ENCODE data around the gene NRN1L.
"Not testable (repeated sequence)": the region's sequence is repeated elsewhere in the genome, so short reads cannot be mapped to it uniquely, and the experiment has no call there.

The NRN1L gene

DNA sequence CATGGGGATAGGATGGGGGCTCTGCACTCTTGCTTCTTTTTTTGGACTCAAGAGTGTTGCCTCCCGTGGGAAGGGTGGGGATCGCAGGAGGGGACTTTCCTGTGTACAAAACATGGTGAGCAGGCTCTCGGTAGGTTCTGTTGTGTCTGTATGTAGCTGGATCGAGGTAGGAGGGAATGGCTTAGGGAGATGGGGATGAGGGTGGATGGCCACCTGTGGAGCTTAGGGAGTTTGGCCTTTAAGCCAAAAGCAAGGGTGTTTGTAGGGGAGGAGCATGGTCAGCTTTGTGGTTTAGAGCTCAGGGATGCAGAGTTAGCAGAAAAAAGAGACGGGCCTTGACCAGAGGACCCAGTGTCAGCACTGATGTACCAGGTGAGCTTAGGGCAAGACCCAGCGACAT lies 22.8 kb upstream of the NRN1L start:
- DNase-seq, result no peak

DNA sequence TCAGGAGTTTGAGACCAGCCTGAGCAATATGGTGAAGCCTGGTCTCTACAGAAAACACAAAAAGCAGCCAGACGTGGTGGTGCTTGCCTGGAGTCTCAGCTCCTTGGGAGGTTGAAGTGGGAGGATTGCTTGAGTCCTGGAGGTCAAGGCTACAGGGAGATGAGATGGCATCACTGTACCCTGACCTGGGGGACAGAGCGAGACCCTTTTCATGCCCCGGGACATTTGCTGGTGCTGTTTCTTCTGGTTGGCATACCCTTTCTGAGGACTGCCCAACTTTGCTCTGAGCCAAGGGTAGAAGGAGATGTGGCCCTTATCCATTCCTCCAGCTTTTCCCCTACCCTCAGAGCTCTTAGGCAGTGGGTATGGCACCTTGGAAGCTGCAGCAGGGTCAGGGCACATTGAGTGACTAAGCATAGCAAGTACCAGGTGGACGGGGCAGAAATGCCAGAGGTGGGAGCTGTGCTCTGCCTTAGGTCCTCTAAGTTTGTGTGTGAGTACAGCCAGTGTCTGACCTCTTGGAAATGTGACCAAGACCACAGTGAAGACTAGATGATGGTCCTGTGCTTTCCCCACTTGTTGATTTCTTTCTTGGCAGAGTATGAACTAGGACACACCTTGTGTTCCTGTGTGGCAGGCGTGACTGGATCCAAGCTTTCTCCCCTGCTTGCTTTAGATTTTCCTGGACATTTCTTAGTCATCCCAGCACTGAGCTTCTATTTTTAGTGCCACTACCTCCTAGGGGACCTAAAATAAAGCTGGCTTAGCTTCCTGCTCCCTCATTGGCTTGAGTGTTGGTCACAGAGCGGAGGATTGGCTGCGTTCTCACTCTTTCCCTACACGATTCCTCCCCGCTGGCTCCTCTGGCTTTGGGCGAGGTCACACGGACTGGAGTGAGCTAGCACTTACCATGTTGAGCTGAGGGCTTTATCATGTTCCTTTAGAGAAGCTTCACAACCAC lies 21.8 kb upstream of the NRN1L start:
- no peak for DNase-seq

DNA sequence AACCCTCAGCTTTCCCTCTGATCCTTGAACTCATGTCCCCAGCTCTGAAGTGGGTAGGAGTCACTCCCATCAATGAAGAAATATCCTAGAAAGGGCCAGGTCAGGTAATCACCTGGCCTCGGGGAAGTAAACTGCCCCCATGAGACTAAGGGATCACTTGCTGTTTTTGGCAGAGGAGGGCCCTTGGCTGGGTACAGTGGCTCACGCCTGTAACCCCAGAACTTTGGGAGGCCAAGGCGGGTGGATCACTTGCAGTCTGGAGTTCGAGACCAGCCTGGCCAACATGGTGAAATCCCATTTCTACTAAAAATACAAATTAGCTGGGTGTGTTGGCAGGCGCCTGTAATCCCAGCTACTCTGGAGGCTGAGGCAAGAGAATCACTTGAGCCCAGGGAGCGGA lies 20.6 kb upstream of the NRN1L start:
- DNase-seq, result not testable (repeated sequence)

DNA sequence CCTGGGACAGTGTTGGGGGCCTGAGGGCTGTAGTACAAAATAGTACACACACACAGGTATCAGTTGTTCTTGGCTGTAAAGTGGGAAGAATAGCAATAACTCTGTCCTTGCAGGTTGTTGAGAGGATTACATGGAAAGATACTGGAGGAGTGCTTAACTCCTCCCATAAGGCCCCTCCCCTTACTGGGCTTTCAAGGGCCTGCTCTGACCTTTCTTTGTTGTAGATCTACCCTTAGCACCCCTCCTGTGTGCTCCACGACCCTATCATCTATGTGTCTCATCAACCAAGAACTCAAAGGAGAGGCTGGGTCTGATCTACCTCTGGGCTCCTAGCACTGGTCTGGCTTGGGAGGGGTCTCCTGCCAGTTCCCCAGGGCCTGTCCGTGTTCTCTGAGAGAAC lies 20.1 kb upstream of the NRN1L start:
- DNase-seq, result no peak

DNA sequence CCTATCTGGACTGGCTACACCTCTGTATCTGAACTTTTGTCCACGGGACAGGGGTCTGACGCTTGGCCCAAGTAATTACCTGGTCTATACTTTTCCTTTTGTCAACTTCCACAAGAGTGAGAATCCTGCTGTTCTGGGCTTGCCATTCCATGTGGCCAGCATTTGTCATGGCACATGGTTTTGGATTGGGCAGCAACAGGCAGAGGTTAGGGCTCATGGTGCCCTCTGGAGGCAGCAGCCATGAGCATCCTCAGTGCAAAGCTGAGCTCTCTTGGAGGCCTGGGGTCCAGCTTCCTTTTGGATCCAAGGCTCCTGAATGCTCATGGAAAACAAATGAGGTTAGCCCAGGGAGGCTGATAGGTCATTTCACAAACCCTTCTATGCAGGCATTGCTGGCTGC lies 19.4 kb upstream of the NRN1L start:
- no peak for DNase-seq

DNA sequence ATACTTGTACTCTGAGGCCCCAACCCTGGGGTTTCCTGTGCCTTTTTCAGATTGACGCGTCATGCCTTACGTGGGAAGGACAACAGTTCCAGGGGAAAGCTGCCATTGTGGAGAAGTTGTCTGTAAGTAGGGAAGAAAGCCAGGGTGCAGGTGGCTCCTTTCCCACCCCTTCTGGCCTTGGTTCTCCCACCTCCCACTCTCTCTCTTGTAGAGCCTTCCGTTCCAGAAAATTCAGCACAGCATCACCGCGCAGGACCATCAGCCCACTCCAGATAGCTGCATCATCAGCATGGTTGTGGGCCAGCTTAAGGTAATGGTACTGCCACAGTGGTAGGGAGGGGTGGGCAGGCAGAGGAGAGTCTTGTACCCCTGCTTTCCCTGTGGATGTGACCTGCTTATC lies 16.4 kb upstream of the NRN1L start:
- no peak for DNase-seq

DNA sequence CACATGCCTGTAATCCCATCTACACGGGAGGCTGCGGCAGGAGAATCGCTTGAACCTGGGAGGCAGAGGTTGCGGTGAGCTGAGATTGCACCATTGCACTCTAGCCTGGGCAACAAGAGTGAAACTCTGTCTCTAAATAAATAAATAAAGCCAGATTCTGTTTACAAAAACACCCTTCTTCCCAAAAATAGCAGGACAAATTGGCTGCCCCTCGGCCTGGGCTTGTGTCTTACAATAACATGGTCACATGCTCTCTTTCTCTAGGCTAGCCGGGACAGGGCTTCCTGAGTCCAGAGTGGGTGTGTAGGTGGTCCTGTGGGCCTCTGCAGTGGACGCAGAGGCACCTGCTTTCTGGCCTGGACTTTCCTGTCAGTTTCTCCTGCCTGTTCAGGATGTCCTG lies 15.0 kb upstream of the NRN1L start:
- DNase-seq, result no peak

DNA sequence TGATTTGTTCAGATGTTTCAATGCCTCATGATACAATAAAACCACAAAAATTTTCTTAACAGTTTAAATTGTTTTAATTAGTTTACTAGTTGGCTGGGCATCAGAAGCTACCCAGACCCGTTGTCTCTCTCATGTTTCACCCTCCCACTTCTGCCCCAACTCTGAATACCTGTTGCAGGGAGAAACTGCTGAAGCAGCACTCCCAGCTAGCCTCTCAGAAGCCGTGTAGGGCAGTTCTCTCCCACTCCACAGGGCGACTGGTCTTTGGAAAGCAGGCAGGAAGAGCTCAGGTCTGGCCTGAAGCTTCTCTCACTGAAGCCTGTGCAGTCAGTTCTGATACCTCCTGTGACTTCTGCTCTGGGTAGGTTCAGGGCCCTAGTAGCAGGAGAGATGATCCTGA lies 13.4 kb upstream of the NRN1L start:
- DNase-seq, result no peak

DNA sequence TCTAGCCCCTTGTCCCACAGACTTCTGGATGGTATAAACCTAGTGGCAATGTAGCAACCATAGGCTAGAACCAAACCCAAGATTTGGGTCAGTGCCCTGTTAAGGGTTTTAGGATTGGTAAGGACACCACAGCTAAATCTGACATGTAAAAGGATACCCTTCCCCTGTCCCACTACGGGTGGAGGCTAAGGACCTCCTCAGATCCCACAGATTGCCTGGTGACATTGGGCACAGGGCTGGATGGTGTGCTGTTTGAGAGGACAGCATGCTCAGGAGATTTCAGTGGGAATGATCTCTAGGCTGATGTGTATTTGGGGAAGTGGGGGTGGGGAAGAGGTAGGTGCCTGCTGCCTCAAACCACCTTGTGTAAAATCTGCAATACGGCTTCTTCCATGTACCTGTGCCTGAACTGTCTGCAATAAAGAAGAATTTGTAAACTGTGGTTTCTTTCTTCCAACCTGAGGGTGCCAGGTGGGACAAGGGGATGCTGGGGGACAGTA lies 12.5 kb upstream of the NRN1L start:
- DNase-seq, result no peak

DNA sequence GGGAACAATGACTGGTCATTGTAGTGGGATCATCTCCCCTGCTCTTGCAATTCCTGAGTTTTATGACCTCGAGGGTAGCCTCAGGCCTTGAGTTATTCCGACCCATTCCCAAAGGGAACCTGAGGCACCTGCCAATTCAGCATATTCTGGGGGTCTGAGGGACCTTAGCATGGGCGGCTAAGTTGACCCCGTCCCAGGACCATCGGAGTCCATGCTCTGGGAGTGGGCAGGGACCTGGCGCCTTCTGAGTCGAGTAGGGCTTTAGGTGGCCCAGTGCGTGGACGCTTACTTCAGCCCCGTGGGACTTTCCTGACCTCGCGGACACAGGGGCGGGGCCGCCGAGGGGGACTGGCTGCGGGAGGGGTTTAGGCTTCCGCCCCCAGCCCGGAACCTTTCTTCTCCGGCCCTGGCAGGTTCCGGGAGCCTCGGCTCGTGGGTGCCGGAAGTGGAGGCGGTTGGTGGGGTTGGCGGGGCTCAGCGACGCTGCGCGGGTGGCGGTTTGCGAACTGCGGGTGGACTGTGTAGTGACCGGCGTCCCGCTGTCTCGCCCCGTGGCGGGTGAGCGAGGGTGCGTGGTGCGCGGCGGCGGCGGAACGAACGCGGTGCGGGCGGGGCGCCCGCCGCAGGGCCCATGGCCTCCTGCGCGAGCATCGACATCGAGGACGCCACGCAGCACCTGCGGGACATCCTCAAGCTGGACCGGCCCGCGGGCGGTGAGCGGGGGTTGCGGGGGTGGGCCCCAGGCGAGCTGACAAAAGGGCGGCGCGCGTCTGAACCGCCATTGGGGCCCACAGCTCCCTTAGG lies 11.9 kb upstream of the NRN1L start, which contains the start of gene EDC4:
Gene EDC4, plus strand, starts transcription at position 422 of the 804 bp plus-strand sequence. Its CDS starts 210 bp downstream, at position 632.
- peak; percentile 3 for DNase-seq

DNA sequence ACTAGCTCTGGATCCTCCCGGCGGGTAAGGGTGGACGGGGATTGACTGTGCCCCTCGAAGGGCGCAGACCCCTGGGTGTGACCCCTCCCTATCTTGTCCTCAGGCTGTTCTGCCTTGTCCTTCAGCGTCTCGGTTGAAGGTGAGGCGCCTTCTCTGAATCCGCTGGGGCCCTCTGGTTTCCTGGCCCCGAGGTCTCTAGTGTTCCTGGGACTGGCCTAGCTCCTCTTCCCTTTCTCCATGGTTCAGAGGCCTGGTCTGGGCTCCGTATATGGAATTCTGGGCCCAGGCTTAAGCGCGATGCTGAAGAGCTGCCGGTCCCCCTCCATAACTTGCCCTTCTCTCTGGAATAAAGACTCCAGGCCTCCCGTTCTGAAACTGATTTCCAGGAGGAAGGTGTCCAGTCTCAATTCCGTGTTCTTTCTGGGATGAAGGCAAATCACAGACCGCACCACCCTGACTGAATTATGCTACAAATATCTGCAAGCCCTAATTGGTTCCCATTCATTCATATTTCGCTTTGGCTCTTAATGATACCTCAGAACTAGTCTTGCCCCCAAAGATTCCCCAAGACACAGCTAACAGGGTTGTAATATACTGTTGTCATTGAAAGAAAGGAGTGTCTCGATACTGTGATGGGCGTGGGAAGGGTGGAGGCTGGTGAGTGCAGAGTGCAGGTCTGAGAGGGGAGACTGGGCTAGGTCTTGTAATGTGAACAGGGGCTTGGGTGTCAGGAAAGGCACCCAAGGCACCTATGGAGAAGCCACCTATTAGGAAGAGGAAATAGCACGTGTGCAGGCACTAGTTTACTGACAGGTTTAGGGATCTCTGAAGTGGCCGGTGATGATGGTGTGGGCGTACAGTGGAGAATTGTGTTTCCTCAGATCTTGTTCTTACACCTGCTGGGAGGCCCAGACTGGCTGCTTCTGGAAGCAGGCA lies 11.0 kb upstream of the NRN1L start:
- no peak for DNase-seq

DNA sequence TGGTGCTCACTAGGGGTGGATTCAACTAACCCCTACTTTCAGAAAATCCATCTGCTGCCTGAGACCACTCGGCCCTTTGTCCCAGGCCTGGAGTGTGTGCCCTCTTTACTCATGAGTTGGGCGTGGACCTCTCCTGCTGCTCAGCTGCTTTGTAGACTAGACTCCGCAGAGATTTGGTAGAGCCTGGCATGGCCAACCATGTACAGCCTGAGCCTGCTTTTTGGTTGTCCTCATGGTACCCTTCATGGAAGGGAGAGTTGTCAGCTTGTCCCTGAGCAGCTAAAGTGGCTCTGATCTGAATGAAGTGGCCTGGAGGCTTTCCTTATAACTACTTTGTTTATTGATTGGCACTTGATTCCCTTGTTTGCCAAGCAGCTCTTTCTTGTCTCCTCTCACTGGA lies 10.3 kb upstream of the NRN1L start:
- no peak for DNase-seq

DNA sequence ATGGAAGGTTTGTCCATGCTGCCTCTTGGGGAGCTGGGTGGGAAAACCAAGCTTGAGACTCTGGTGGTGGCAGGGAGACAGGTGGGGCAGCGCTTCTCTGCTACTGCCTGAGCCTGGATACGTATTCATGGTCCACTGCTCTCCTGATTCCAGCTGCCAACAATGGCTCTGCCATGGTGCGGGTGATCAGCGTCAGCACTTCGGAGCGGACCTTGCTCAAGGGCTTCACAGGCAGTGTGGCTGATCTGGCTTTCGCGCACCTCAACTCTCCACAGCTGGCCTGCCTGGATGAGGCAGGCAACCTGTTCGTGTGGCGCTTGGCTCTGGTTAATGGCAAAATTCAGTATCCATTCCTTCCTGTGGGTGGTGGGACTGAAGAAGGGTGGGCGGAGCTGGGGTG lies 7.6 kb upstream of the NRN1L start:
- no peak for DNase-seq

DNA sequence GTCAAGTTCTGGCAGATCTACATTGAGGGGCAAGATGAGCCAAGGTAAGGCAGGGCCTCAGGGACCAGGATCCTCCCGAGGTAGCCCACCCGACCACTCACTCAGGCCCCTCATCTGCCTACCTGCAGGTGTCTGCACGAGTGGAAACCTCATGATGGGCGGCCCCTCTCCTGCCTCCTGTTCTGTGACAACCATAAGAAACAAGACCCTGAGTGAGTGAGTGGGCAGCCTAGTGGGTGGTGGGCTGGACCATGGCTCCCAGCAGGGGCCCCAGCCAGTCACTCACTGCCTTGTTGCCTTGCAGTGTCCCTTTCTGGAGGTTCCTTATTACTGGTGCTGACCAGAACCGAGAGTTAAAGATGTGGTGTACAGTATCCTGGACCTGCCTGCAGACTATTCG lies 6.5 kb upstream of the NRN1L start:
- DNase-seq, result no peak

DNA sequence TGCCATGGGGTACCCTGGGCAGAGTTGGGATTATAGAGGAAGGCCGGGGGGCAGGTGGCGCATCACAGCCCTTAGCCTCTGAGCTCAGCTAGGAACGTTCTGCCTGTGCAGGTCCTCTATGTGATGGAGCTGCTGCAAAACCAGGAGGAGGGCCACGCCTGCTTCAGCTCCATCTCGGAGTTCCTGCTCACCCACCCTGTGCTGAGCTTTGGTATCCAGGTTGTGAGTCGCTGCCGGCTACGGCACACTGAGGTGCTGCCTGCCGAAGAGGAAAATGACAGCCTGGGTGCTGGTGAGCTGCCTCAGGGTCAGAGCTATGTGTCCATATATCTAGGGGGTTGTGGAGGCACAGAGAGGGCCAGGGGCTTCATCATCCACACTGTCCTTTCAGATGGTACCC lies 5.8 kb upstream of the NRN1L start:
- DNase-seq, result no peak

DNA sequence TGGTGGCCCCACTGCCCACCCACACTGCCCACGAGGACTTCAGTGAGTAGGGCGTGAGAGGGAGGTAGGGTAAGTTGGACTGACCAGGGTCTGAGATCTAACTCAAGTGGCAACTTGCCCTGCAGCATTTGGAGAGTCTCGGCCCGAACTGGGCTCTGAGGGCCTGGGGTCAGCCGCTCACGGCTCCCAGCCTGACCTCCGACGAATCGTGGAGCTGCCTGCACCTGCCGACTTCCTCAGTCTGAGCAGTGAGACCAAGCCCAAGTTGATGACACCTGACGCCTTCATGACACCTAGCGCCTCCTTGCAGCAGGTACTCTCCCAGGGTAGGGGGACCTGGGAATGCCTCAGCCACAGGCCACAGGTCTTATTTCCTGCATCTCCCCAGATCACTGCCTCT lies 5.2 kb upstream of the NRN1L start:
- DNase-seq, result no peak

DNA sequence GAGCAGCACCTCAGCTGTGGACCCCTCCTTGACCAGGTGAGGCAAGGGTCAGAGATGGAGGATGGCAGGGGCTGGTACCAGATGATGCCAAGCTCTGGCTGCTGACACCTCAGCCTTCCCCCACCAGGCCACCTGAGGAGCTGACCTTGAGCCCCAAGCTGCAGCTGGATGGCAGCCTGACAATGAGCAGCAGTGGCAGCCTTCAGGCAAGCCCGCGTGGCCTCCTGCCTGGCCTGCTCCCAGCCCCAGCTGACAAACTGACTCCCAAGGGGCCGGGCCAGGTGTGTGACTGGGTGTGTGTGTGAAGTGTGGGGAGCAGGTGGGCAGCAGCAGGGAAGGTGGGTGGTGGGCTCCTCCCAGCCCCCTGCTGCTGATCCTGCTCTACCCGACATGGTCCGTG lies 4.7 kb upstream of the NRN1L start:
- no peak for DNase-seq

DNA sequence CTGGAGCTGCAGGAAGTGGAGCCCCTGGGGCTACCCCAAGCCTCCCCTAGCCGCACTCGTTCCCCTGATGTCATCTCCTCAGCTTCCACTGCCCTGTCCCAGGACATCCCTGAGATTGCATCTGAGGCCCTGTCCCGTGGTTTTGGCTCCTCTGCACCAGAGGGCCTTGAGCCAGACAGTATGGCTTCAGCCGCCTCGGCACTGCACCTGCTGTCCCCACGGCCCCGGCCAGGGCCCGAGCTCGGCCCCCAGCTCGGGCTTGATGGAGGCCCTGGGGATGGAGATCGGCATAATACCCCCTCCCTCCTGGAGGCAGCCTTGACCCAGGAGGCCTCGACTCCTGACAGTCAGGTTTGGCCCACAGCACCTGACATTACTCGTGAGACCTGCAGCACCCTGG lies 4.1 kb upstream of the NRN1L start:
- no peak for DNase-seq

DNA sequence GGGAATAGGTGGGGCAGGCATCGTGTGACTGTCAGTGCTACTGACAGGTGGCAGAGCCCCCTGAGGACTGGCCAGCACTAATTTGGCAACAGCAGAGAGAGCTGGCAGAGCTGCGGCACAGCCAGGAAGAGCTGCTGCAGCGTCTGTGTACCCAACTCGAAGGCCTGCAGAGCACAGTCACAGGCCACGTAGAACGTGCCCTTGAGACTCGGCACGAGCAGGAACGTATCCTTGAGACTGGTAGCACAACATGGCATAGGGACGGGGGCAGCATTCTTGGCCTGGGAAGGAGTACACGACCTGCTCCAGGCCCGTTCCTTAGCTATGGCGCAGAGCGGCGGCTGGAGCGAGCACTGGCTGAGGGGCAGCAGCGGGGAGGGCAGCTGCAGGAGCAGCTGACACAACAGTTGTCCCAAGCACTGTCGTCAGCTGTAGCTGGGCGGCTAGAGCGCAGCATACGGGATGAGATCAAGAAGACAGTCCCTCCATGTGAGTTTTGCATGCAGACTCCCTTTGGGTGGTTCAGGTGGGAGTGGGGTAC lies 3.0 kb upstream of the NRN1L start:
- DNase-seq, result no peak

DNA sequence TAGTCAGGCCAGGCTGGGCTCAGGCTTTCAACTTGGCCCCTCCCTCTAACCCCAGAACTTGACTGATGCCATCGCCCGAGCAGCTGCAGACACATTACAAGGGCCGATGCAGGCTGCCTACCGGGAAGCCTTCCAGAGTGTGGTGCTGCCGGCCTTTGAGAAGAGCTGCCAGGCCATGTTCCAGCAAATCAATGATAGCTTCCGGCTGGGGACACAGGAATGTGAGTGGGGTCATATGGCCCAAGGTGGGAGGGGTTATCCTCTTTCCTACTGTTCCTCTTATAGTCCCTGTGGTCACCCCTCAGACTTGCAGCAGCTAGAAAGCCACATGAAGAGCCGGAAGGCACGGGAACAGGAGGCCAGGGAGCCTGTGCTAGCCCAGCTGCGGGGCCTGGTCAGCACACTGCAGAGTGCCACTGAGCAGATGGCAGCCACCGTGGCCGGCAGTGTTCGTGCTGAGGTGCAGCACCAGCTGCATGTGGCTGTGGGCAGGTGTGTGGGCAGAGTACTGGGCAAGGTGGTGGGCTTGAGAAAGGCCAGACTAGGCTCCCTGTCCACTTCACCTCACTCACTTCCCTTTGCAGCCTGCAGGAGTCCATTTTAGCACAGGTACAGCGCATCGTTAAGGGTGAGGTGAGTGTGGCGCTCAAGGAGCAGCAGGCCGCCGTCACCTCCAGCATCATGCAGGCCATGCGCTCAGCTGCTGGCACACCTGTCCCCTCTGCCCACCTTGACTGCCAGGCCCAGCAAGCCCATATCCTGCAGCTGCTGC lies 2.1 kb upstream of the NRN1L start:
- no peak for DNase-seq

DNA sequence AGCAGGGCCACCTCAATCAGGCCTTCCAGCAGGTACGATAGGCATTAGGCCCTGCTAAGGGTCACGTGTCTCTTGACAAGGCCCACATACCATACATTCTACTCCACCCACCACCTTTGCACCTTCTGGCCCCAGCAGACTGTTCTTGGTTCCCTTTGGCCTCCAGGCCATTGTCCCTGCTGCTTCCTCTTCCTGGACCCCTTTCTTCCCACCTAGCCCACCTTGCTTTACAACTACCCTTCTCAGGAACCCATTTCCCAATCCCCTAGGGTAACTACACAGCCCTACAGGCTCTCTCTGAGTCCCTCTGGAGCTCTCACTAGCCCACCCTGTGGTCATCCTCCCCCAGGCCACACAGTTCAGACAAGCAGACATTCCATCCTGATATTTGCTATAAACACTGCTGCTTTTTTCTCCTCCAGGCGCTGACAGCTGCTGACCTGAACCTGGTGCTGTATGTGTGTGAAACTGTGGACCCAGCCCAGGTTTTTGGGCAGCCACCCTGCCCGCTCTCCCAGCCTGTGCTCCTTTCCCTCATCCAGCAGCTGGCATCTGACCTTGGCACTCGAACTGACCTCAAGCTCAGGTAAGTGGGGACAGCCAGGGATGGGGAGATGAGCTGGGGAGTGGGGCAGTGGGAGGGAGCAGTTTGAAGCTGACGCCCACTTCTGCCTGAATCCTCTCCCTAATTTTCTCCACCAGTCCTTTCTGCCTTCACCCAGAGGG lies 1.4 kb upstream of the NRN1L start:
- no peak for DNase-seq
